ACC112 (cell line): ENCODE data around the gene LHX2.

Experiments used
- H2AFZ ChIP-seq: fragments of 200-600 bp; sonication (generic); one replicate; pipeline ENCODE4 v1.6.0; 2017; ENCODE audit warnings: antibody characterized with exemption, low read length; ENCODE audit not compliant: unreplicated experiment
- H3K27ac ChIP-seq: fragments of 200-600 bp; sonication (generic); 2 replicates; pipeline ENCODE4 v1.5.1; 2014; ENCODE audit warnings: low read depth, mild to moderate bottlenecking, antibody characterized with exemption, low read length, moderate library complexity
- H3K27me3 ChIP-seq: fragments of 200-600 bp; sonication (generic); 2 replicates; pipeline ENCODE4 v1.6.1; 2014; ENCODE audit warnings: mild to moderate bottlenecking, antibody characterized with exemption, low read length, moderate library complexity, mixed read lengths; ENCODE audit not compliant: insufficient read depth
- H3K36me3 ChIP-seq: fragments of 200-600 bp; sonication (generic); 2 replicates; pipeline ENCODE4 v1.6.1; 2016; ENCODE audit warnings: mild to moderate bottlenecking, antibody characterized with exemption, low read length, moderate library complexity, mixed read lengths; ENCODE audit not compliant: insufficient read depth
- H3K4me1 ChIP-seq: fragments of 200-600 bp; sonication (generic); one replicate; pipeline ENCODE4 v1.6.1; 2016; ENCODE audit warnings: low read length, mixed read lengths; ENCODE audit not compliant: insufficient read depth, unreplicated experiment, control insufficient read depth
- H3K4me3 ChIP-seq: fragments of 200-600 bp; sonication (generic); 2 replicates; pipeline ENCODE4 v1.5.1; 2014; ENCODE audit warnings: mild to moderate bottlenecking, low read depth, low read length
- H3K79me2 ChIP-seq: fragments of 200-600 bp; sonication (generic); one replicate; pipeline ENCODE4 v1.6.0; 2016; ENCODE audit warnings: low read length; ENCODE audit not compliant: control insufficient read depth, unreplicated experiment, insufficient read depth

The LHX2 gene

DNA sequence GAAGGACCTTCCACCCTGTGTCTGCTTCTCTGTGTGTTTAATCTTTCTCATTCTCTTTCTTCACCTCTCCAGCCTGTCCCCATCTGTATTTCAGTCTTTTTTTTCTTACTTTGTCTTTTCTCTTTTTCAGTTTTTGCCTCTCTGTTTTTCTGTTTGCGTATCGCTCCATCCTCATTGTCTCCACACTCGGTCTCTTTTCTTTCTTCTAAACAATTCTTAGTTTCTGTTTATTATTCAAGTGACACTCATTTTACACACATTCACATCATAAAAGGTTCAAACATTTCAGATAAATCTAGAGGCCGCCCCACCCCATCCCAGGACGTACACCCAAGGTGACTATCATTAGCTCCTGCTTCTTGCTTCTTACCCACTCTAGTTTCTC lies 9.8 kb downstream of the LHX2 start:
- peaks cover 91% of the 10 kb centered on the region for H3K27me3 ChIP-seq
- no peak overlapping the region for H3K27ac ChIP-seq

DNA sequence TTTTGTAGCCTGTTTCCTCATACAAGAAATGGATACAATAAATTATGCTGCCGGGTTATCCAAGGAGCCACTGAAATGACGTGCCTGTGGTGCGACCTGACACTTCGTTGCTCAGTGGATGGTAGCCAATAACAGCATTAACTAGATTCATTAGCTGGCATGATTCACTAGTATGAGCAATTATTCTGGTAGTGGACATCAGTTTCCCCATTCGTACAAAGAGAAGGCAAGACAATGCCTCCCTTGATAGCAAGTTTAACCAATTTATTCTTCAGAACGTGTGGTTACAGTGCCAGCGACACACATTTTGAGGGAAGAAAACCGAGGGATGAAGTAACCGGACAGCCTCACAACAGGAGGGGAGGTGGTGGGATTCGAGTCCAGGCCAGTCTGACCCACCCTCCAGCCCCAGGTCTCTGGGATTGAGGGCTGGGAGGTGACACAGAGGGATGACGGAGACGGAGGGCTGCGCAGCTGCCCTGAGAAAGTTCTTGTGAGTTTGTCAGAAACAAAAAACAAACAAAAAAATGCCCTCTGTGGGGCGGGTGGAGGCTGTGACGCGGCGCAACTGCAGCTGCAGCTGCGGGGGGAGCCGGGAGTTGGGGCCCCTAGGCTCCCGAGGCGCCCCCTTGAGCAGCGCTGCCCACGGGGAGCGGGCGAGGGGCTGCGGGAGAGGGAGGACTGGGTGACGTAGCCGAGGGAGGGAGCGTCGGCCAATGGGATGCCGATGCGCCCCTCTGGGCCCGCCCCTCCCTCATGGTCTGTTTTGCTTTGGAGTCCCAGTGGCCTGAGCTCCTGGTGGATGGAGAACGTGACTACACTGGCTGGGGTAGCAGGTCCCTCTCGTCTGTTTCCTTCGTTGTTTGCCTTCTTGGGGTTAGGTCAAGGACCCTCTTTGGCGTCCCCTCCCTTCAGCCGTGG lies 10.9 kb downstream of the LHX2 start:
- no peak overlapping the region for H2AFZ ChIP-seq

More for the DNA sequence above, 9.8 kb downstream of the LHX2 start:
- no peak overlapping the region for H2AFZ ChIP-seq
- no peaks in the 10 kb centered on the region for H3K79me2 ChIP-seq
- H3K36me3 ChIP-seq = no peaks in the 10 kb centered on the region
- H3K4me1 ChIP-seq = no peaks in the 10 kb centered on the region
- no peak overlapping the region for H3K4me3 ChIP-seq

GRCh38 chr9:124024107-124024506 lies 12.5 kb downstream of the LHX2 start:
- H3K79me2 ChIP-seq = no peaks in the 10 kb centered on the region
- no peak overlapping the region for H2AFZ ChIP-seq
- H3K4me3 ChIP-seq = no peak overlapping the region
- H3K4me1 ChIP-seq = no peaks in the 10 kb centered on the region
- H3K27ac ChIP-seq = no peak overlapping the region
- peaks cover 69% of the 10 kb centered on the region for H3K27me3 ChIP-seq
- no peaks in the 10 kb centered on the region for H3K36me3 ChIP-seq

More for the DNA sequence above, 10.9 kb downstream of the LHX2 start:
- Histone ChIP-seq H3K79me2 (no peaks in the 10 kb centered on the region), H3K4me1 (no peaks in the 10 kb centered on the region), H3K27me3 (peaks cover 85% of the 10 kb centered on the region), H3K36me3 (no peaks in the 10 kb centered on the region), H3K4me3 (peak overlapping the region; percentile 39; the same call in 1 of the 2 replicates), H3K27ac (no peak overlapping the region)

DNA sequence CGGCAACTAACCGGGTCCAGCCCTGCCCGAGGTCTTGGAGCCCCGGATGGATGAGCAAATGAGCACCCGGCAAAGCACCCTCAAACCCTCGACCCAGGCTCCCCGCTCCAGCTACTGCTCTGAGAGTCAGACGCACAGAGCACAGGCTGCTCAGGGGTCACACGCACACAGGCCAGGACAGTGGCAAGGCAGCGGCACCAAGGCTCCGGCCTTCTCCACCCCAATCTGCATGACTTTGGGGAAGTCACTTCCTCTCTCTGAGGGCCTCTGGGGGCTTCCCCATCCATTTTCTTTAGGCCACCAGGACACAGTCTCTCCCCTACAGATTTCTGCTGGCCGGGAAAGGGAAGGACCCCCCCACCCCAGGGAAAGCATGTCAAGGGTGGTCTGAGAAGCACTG lies 18.0 kb downstream of the LHX2 start:
- H3K36me3 ChIP-seq = no peaks in the 10 kb centered on the region

GRCh38 chr9:124030969-124031451 lies 19.4 kb downstream of the LHX2 start:
- peak overlapping the region; percentile 60 for H3K4me3 ChIP-seq
- H3K27me3 ChIP-seq = peaks cover 41% of the 10 kb centered on the region; the same call in 1 of the 2 replicates

More for the DNA sequence above, 18.0 kb downstream of the LHX2 start:
- no peak overlapping the region for H3K4me3 ChIP-seq
- no peaks in the 10 kb centered on the region for H3K4me1 ChIP-seq
- no peaks in the 10 kb centered on the region for H3K79me2 ChIP-seq
- no peak overlapping the region for H2AFZ ChIP-seq
- H3K27me3 ChIP-seq = peaks cover 49% of the 10 kb centered on the region
- no peak overlapping the region for H3K27ac ChIP-seq

GRCh38 chr9:124032247-124032646 lies 20.7 kb downstream of the LHX2 start:
- no peak overlapping the region for H3K4me3 ChIP-seq
- no peak overlapping the region for H3K27ac ChIP-seq
- H3K79me2 ChIP-seq = no peaks in the 10 kb centered on the region
- H3K4me1 ChIP-seq = no peaks in the 10 kb centered on the region
- H3K27me3 ChIP-seq = peaks cover 42% of the 10 kb centered on the region
- no peak overlapping the region for H2AFZ ChIP-seq
- H3K36me3 ChIP-seq = no peaks in the 10 kb centered on the region

More at GRCh38 chr9:124030969-124031451, 19.4 kb downstream of the LHX2 start:
- no peaks in the 10 kb centered on the region for H3K4me1 ChIP-seq
- no peaks in the 10 kb centered on the region for H3K36me3 ChIP-seq
- H3K79me2 ChIP-seq = no peaks in the 10 kb centered on the region
- H3K27ac ChIP-seq = no peak overlapping the region
- H2AFZ ChIP-seq = no peak overlapping the region

- Histone ChIP-seq H2AFZ (no peak overlapping the region), H3K4me3 (no peak overlapping the region), H3K27me3 (peaks cover 42% of the 10 kb centered on the region), H3K36me3 (no peaks in the 10 kb centered on the region), H3K4me1 (no peaks in the 10 kb centered on the region), H3K27ac (no peak overlapping the region), H3K79me2 (no peaks in the 10 kb centered on the region)
Observed at GRCh38 chr9:124033348-124033747, 21.8 kb downstream of the LHX2 start.

- peaks cover 42% of the 10 kb centered on the region for H3K27me3 ChIP-seq
- no peaks in the 10 kb centered on the region for H3K4me1 ChIP-seq
- H3K36me3 ChIP-seq = no peaks in the 10 kb centered on the region
- H3K79me2 ChIP-seq = no peaks in the 10 kb centered on the region
- no peak overlapping the region for H2AFZ ChIP-seq
- no peak overlapping the region for H3K27ac ChIP-seq
- no peak overlapping the region for H3K4me3 ChIP-seq
Observed at GRCh38 chr9:124033967-124034366, 22.4 kb downstream of the LHX2 start.

- Histone ChIP-seq H3K79me2 (no peaks in the 10 kb centered on the region), H3K36me3 (no peaks in the 10 kb centered on the region), H2AFZ (no peak overlapping the region), H3K27ac (no peak overlapping the region), H3K4me3 (no peak overlapping the region), H3K27me3 (peaks cover 38% of the 10 kb centered on the region), H3K4me1 (peaks cover 2% of the 10 kb centered on the region)
Observed at GRCh38 chr9:124035001-124035650, 23.6 kb downstream of the LHX2 start.

- H2AFZ ChIP-seq = no peak overlapping the region
- H3K79me2 ChIP-seq = no peaks in the 10 kb centered on the region
- H3K4me3 ChIP-seq = no peak overlapping the region
- no peak overlapping the region for H3K27ac ChIP-seq
- peaks cover 35% of the 10 kb centered on the region for H3K27me3 ChIP-seq
- peaks cover 13% of the 10 kb centered on the region for H3K4me1 ChIP-seq
- H3K36me3 ChIP-seq = no peaks in the 10 kb centered on the region
Observed at GRCh38 chr9:124036578-124036977, 25.0 kb downstream of the LHX2 start.
